GM06990 (cell line): ENCODE data around the gene KCND2.

Experiments used
- DNase-seq: peaks from one replicate; pipeline ENCODE4 v3.0.0-alpha.2; 2011; ENCODE audit not compliant: insufficient read length; ENCODE audit errors: extremely low read depth
- H3K27me3 ChIP-seq: replicated peaks from 2 replicates; pipeline ENCODE4 v1.6.0; 2011; ENCODE audit warnings: low read length; ENCODE audit not compliant: control insufficient read depth, insufficient read depth
- H3K36me3 ChIP-seq: 2 replicates; pipeline ENCODE4 v1.5.1; 2011; ENCODE audit warnings: low read length; ENCODE audit not compliant: control insufficient read depth, insufficient read depth
- H3K4me3 ChIP-seq: replicated peaks from 2 replicates; pipeline ENCODE4 v1.5.1; 2011; ENCODE audit warnings: low read depth, mild to moderate bottlenecking, control low read depth, low read length
- CTCF ChIP-seq: IDR thresholded peaks from 2 replicates; pipeline ENCODE4 v1.5.1; 2011; ENCODE audit warnings: low read length, control low read depth, mild to moderate bottlenecking, inconsistent platforms; ENCODE audit not compliant: insufficient read depth, poor library complexity, severe bottlenecking

KCND2 gene

GRCh38 chr7:120412139-120413050, 139.4 kb downstream of the KCND2 start:
- H3K36me3 ChIP-seq = no peaks in the 10 kb centered on the region; the same call in none of the 2 replicates
- no peaks in the 10 kb centered on the region for H3K27me3 ChIP-seq
- H3K4me3 ChIP-seq = no peak overlapping the region; the same call in 1 of the 2 replicates
- TF ChIP-seq CTCF = no peak
- DNase-seq = no peak

- DNase-seq = no peak
- Histone ChIP-seq H3K36me3 (no peaks in the 10 kb centered on the region; the same call in none of the 2 replicates), H3K27me3 (no peaks in the 10 kb centered on the region), H3K4me3 (no peak overlapping the region)
- no peak for TF ChIP-seq CTCF
Observed at GRCh38 chr7:120413164-120413563, 140.2 kb downstream of the KCND2 start.

- Histone ChIP-seq H3K27me3 (no peaks in the 10 kb centered on the region), H3K4me3 (no peak overlapping the region), H3K36me3 (no peaks in the 10 kb centered on the region; the same call in 1 of the 2 replicates)
- no peak for DNase-seq
- TF ChIP-seq CTCF = no peak
Observed at GRCh38 chr7:120417244-120417979, 144.4 kb downstream of the KCND2 start.

GRCh38 chr7:120421151-120421651, 148.2 kb downstream of the KCND2 start:
- no peak overlapping the region for H3K4me3 ChIP-seq
- DNase-seq = peak; percentile 79
- no peaks in the 10 kb centered on the region for H3K27me3 ChIP-seq
- no peak for TF ChIP-seq CTCF
- peaks cover 3% of the 10 kb centered on the region for H3K36me3 ChIP-seq

GRCh38 chr7:120431016-120431415, 158.0 kb downstream of the KCND2 start:
- H3K36me3 ChIP-seq = no peaks in the 10 kb centered on the region; the same call in 1 of the 2 replicates
- TF ChIP-seq CTCF = no peak

More at GRCh38 chr7:120431016-120431415, 158.0 kb downstream of the KCND2 start:
- Histone ChIP-seq H3K4me3 (no peak overlapping the region), H3K27me3 (no peaks in the 10 kb centered on the region)
- DNase-seq = no peak
